ENCODE measurements around the gene PITPNC1.

The PITPNC1 gene

DNA sequence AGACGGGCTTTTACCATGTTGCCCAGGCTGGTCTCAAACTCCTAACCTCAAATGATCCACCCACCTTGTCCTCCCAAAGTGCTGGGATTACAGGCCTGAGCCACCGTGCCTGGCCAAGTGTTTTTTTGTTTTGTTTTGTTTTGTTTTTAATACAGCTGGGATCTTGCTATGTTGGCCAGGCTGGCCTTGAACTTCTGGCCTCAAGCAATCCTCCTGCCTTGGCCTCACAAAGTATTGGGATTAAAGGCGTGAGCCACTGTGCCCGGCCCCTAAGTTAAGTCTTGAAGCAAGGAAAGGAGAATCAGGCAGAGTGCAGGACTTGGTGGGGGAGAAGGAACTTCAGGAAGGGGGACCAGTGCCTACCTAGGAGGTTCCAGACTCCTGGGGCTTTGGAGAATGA is 288.9 kb downstream of the PITPNC1 start:
- in situ Hi-C loops (cut with MboI; ENCODE audit: low sequenced_read_pairs), result no loop called here

DNA sequence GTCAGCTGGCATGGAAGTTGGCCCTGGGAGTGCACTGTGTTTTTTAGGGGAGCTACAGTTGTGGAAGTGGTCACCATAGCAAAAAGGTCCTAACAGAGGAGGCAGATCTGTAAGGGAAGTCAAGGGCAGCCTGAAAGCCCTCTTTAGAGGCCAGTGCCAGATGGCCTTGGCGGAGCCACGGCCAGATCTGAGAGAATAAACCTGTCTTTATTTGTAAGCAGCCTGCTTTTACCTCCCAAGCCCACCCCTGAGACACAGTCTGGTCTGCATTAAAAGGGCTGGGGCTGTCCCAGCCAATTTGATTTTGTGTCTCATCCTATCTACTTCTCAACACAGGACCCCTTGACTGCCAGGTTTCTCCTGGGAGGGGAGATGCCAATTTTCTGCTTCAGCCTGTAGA is 289.6 kb downstream of the PITPNC1 start:
- in situ Hi-C loops (cut with MboI; ENCODE audit: low sequenced_read_pairs), result no loop called here

DNA sequence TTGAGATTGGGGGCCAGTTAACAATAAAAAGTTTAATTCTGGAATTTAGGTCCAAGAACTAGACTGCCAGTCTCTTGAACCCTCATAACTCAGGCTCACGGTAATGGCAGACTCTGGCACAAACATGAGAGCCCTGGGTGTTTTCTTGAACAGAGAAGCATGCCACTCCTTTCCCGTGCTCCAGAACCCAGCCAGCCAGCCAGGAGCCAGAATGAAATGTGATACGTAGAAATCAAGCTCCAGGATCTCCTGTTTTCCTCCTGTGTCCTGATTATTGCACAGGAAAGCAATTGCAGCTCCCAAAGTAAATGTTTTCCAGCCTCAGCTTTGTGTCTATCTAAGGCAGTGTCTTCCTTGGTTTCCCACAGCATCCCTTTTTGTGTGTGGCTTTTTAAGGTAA is 294.4 kb downstream of the PITPNC1 start:
- in situ Hi-C loops (cut with MboI; ENCODE audit: low sequenced_read_pairs), result no loop called here

DNA sequence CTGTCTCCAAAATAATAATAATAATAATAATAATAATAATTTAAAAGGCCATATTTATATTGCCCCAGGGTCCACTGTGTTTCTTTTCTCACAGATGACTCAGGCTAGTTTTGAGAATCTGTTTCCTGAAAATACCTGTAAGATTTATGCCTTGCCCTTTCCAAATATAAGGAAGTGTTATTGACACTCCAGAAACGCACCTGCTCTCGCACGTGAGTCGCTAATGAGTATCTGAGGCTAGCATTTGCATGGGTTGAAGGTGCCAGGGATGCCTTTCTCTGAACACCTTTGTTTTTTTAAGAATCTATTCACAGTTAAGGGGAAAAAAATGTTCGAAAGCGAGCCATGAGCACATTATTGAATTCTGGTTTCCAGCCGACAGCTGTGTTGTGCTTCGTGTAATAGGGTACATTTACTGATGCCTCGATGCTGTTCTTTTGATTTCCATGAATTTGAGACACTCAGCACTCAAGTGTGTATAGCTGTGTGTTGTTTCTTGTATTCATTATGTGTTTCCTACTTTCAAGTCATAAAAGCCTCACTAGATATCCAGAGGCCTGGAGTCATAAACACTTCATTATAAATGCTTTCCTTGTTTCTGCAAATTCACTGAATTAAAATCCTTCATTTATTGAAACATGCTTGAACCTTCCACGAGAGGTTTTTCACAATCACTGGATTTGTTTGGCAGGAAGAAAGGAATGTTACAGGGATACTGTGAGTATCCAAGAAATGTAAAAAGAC is 295.7 kb downstream of the PITPNC1 start:
- in situ Hi-C loops (cut with MboI; ENCODE audit: low sequenced_read_pairs), result no loop called here

DNA sequence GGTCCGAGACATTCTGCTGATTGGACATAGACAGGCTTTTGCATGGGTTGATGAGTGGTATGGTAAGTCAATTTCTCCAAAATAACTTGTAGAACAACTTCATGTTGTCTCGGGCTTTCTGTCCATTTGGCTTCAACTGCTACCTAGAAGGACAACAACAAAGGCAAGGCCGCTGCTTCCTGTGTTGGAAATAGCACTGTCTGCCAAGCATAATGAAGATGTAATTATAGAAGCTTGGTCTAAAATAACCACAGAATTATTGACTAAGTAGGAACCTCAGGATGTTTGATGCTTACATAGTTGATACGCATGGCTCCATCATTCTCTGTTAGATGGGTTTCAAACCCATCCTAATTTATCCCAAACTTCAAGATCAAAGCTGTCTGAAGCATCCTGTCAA is 298.4 kb downstream of the PITPNC1 start:
- in situ Hi-C loops (cut with MboI; ENCODE audit: low sequenced_read_pairs), result loop anchor here (25.0 kb wide), 1 partner anchor 313 kb away; the partner anchor contains the start of gene PSMD12

DNA sequence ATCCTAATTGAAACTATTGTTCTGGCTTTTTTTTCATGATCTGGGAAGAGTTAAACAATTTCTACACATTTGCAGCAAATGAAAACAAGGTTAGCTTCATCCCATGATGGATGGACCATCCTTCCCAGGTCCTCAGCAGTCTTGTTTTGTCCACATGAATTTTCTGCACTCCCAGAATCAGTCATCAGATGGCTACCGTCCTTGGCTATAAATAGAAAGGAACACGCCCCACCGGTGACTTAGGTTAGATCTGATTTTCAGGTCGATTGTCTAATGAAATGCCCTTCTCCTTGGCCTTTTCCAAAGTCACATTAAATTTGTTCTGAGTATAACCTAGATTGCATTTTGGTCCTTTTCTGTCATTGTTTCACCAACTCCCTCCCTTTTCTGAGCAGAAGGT is 299.2 kb downstream of the PITPNC1 start:
- in situ Hi-C loops (cut with MboI; ENCODE audit: low sequenced_read_pairs), result loop anchor here (25.0 kb wide), 1 partner anchor 314 kb away; the partner anchor contains the start of gene PSMD12

DNA sequence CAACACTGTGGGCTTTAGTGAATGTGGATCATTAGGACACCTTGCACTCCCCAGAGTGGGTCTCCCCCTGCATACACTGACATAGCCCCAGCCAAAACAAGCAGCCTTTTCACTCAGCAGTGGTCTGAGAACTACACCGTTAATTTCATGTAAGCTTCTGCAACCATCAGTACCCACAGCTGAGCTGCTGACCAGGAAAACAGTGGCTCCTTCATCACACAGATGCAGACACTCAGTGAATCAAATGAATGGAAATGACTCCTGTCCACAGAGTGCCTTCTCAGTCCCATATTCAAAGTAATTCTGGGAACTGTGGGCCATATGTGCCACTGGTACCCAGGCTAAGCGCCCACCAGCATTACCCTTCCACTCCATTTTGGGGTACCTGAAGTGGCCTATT is 301.3 kb downstream of the PITPNC1 start:
- in situ Hi-C loops (cut with MboI; ENCODE audit: low sequenced_read_pairs), result loop anchor here (25.0 kb wide), 1 partner anchor 316 kb away; the partner anchor contains the start of gene PSMD12

DNA sequence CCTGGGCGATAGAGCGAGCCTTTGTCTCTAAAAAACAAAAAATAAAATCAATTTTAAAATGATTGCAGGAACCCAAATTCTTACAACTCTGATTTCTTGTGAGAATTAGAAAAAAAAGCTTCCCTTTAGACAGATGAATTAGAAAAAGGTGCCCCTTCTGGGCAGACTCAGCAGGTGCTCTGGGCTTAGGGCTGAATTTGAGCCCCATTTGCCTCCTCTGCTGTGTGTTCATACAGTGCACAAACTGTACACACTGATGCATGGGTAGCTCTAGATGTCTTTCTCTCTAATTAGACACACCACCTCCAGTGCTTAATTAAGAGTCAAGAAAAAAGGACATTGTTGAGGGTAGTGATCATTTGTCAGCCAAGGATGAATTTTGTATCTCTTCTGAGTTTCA is 302.1 kb downstream of the PITPNC1 start:
- in situ Hi-C loops (cut with MboI; ENCODE audit: low sequenced_read_pairs), result loop anchor here (25.0 kb wide), 1 partner anchor 317 kb away; the partner anchor contains the start of gene PSMD12

DNA sequence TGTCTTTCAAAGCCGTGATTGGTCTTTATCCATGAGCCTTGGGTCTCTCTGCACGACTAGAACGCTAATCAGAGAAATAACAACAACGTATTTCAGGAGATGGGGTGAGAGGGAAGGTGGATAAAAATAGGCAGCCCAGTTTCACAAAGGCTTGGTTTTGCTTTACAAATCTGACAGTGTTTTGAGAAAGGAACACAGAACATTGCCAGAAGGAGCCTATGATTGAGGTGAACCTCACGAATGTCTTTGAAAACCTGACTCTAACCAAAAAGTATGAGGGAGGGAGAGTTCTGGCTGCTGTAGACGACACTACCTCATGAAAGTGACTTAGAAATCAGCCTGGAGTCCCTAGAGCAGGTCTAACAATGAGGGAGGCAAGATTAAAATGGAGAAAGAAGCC is 302.6 kb downstream of the PITPNC1 start:
- in situ Hi-C loops (cut with MboI; ENCODE audit: low sequenced_read_pairs), result loop anchor here (25.0 kb wide), 1 partner anchor 317 kb away; the partner anchor contains the start of gene PSMD12

DNA sequence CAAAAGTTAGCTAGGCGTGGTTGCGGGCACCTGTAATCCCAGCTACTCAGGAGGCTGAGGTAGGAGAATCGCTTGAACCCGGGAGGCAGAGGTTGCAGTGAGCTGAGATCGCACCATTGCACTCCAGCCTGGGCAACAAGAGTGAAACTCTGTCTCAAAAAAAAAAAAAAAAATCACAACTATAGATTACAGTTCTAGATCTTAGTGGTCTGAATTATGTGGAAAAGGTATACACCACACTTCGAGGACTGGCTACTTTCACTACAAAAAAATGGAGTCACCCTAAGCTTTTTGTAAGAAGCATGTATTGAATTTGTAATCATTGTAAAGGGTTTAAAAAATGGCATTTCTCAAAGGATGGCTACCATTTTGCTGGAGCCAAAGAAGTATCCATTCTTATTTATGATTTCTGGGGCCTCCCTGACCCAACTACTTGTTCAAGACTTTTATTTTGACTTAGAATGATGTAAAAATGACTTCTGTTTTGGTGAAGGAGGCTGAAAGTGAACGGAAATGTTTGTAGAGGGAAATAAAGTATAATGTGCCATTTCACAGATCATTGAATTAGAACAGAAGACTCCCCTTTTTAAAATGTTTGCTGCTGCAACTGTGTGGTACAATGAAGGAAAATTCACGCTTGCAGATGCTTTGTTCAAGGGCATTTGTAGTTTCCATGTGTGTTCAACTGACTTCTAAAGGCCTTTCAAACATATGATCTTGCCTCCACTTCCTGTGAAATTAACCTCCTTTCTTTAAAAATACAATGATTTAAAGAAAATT is 303.6 kb downstream of the PITPNC1 start:
- in situ Hi-C loops (cut with MboI; ENCODE audit: low sequenced_read_pairs), result loop anchor here (25.0 kb wide), 1 partner anchor 318 kb away; the partner anchor contains the start of gene PSMD12

DNA sequence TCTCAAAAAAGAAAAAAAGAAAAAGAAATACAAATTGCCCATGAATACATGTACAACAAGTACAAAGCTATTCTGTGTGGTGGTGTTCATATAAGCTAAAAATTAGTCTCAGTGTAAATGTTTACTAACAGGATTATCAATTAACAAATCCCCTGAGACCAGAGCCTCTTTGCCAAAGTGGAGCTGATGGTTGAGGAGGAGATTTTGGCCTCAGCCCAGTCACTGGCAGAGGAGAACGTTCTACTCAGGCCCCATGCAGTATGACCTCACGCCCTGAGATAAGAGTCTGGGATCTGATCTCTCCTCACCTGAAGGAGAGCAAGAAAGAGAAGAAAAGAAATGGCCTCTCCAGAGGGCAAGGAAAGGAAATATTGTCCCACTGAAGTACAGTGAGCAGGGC is 305.1 kb downstream of the PITPNC1 start:
- in situ Hi-C loops (cut with MboI; ENCODE audit: low sequenced_read_pairs), result loop anchor here (25.0 kb wide), 1 partner anchor 320 kb away; the partner anchor contains the start of gene PSMD12

DNA sequence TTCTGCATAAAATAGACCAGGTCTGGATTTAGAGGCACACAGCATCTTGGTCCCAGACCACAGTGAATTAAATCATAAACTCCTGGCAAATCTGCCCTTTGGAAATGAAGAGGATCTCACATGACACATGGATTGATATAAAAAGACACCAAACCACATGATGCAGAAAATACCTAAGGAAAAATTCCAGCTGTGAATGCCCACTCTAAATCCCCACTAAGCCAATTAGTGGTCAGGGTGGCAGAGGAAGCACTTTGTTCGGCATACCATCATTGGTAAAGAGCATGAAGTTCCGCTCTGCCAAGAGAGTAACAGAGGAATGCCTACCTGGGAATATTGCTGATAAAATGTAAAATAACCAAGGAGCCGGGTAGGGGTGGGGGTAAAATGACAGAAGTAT is 308.3 kb downstream of the PITPNC1 start:
- in situ Hi-C loops (cut with MboI; ENCODE audit: low sequenced_read_pairs), result loop anchor here (25.0 kb wide), 1 partner anchor 323 kb away; the partner anchor contains the start of gene PSMD12

DNA sequence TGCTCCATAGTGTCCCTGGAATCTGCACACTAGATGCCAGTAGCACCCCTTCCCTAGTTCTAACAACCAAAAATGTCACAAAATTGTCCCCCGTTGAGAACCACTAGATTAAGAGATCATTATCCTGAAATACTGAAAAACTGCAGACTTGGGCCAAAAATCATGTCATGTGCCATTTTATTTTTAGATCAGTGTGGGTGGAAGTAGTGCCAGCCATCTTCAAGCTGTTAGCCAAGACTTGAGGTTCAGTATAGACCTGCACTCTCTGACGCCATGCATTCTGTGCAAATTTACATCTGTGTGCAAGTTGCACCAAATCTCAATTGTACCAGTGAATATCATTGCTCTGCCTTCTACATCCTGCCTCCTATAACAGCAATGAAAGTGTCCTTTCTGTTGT is 309.2 kb downstream of the PITPNC1 start:
- in situ Hi-C loops (cut with MboI; ENCODE audit: low sequenced_read_pairs), result loop anchor here (25.0 kb wide), 1 partner anchor 324 kb away; the partner anchor contains the start of gene PSMD12

DNA sequence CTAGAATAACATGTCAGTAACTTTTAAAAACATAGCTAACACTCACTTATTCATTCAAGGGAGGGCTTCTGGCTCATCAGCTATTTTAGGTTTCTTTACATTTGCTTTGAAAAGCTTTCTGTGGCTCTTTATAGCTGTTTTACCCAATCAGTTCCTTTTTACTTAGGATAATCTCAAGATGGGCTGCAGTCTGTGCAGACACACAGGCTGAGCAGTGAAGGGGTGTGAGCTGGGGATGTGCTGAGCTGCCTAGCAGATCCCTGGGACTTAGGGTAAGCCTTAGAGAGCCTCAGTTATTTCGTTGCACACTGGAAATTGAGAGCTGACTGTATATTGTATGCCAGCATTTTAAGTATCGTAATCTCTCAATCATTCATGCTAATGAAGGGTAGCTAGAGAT is 310.4 kb downstream of the PITPNC1 start:
- in situ Hi-C loops (cut with MboI; ENCODE audit: low sequenced_read_pairs), result loop anchor here (25.0 kb wide), 1 partner anchor 325 kb away; the partner anchor contains the start of gene PSMD12

DNA sequence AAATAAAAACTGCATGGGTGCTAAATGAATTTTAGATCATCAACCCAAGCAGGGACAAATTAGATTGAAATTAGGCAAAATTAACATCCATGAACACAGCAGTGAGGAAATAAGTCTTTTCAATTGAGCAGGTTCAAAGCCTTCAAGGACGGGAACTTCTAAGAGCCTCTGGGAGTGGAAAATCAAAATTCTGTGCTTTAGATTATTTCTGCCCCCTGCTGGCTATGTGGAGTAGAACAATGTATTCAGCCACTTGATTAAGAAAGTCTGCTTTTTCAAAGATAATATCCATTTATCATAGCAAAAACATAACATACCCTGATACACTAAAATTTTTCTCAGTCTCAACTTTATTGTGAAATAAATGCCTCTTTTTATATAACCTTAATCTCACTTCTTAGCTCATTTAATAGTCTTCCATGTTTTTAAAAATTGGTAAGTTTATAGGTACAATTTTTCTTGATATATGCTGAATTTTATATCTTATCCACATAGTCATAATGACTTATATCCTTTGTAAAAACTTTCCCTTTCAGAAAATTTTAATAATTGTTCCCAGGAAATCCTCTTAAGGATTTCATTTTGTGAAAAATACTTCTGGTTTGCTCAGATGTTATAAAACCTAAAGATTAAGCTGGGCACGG is 312.6 kb downstream of the PITPNC1 start:
- in situ Hi-C loops (cut with MboI; ENCODE audit: low sequenced_read_pairs), result loop anchor here (25.0 kb wide), 1 partner anchor 327 kb away; the partner anchor contains the start of gene PSMD12

DNA sequence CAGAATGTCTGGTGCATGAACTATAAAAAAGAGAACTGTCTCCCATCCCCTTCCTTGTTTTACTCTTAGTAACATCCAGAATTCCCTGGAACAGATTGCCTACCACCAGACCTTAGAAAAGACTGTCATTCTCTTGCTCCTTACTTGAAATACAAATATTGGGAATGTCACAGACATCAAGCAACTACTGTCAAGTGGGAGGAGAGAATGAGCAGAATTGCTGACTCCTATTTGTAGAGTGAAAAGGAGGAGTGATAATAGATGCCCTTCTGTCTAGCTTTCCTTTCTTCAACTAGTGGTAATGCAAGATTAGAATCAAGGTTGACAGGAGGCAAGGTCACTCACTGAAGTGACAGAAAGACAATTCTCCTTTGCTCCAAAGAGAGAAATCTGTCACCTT is 316.7 kb downstream of the PITPNC1 start:
- in situ Hi-C loops (cut with MboI; ENCODE audit: low sequenced_read_pairs), result loop anchor here (25.0 kb wide), 1 partner anchor 332 kb away; the partner anchor contains the start of gene PSMD12

DNA sequence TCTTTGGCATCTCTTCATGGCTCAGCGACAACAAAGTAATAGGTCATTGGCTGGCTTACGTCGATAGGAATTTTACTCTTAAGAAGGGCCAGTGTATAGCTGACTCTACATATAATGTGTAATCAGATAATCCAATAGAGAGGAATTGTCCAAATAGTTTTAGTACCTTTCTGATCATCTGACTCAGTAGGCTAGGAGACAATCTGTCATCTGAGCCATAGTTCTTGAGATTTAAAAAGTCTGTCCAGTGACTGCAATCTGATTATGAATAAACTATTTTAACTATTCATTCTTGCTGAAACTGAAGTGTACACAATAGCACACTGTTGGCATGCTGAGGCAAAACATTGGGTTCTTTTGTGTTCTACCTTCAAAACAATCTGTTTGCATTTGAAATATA is 319.3 kb downstream of the PITPNC1 start:
- in situ Hi-C loops (cut with MboI; ENCODE audit: low sequenced_read_pairs), result loop anchor here (25.0 kb wide), 1 partner anchor 334 kb away; the partner anchor contains the start of gene PSMD12

DNA sequence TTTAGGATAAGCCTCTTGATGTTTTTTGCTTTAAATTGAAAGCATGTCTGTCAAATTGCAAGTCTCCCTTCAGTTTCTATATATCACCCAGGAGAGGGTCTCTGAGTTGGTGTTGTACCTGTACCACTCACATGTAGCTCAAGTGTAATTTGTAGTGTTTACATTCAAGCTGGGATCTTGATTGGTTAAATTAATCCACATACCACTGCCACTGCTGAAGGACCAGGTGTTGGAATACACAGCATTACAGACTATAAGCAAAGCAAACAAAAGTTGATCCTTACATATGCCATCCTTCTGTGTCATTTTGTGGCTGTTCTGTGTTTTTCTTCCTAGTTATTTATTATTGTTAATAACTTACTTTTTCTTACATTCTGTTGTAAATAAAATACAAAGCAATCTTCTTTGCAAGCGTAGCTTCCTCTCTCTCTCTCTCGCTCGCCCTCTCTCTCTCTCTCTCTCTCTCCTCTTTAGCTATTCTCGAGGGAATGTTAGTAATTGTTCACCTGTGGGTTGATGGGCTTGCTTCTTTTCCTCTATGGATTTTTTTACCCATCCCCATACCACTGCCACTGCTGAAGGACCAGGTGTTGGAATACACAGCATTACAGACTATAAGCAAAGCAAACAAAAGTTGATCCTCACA is 319.9 kb downstream of the PITPNC1 start:
- in situ Hi-C loops (cut with MboI; ENCODE audit: low sequenced_read_pairs), result loop anchor here (25.0 kb wide), 1 partner anchor 335 kb away; the partner anchor contains the start of gene PSMD12

DNA sequence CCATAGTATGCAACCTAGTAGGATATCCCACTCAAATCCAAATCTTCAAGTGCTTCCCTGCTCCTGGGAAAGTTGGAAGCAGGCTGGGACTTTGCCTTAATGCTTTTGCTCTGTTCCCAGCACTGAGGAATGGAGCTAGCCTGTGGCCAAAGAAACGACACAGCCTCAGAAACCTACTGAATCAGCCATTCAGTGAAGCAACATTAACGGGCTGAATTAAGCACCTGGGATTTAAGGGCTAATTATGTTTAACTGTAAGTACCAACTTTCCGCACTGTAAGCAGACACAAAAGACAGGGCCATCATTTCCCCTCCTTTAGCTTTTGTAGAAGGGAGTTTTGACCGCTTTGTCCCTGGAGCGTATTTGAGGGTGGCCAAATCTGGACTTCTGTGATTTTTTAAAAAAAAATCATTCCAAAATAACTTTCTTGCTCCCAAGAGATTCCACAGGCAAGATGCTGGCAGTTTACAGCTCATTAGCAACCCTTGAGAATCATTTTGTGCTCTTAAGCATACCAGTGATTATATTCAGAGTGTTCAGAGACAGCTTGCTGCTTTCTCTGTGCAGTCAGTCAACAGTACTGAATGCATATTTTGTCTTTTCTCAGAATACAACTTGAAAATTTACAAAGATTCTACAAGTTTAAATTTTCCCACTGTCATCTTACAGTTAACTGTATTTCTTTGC is 323.1 kb downstream of the PITPNC1 start:
- in situ Hi-C loops (cut with MboI; ENCODE audit: low sequenced_read_pairs), result no loop called here

DNA sequence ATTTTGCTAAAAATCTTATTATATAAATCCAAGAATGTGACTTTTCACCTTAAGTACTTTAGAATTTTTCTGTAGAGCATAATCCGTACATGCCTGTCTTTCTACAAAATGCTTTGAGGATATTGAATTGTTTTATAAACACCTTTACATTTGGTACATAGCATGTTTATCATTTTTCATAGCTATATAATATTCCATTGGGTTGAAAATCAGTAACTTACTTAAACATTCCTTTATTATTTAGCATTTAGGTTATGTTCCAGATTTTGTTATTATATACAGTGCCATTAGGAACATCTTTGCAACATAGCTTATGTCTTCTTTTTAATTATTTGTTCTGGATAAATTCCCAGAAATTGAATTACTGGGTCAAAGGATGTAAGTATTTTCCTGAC is 323.6 kb downstream of the PITPNC1 start:
- in situ Hi-C loops (cut with MboI; ENCODE audit: low sequenced_read_pairs), result no loop called here

All from HL-60/S4 treated with phorbol 12-myristate 13-acetate at 8.2 ng/mL for 4 days and 3 days (cell line).